ENCODE results near the gene DENND11. TPM values are rescaled to one million over a fixed set of nuclear protein-coding genes. Genes with fewer than 3 reads are reported as not detected.

DENND11 gene
- polyA plus RNA-seq, 3 donors = 26.8 to 28.1 (median 27.3) TPM

GRCh38 chr7:141686670-141687069 lies 15.3 kb downstream of the DENND11 start:
- no peak for DNase-seq (ENCODE audit: low read depth in 3 of 3, low spot score in 2 of 3)

GRCh38 chr7:141686074-141686473 lies 15.9 kb downstream of the DENND11 start:
- DNase-seq (ENCODE audit: low read depth in 3 of 3, low spot score in 2 of 3) = no peak

GRCh38 chr7:141685285-141686023 lies 16.5 kb downstream of the DENND11 start:
- no peak for DNase-seq (ENCODE audit: low read depth in 3 of 3, low spot score in 2 of 3)

DNA sequence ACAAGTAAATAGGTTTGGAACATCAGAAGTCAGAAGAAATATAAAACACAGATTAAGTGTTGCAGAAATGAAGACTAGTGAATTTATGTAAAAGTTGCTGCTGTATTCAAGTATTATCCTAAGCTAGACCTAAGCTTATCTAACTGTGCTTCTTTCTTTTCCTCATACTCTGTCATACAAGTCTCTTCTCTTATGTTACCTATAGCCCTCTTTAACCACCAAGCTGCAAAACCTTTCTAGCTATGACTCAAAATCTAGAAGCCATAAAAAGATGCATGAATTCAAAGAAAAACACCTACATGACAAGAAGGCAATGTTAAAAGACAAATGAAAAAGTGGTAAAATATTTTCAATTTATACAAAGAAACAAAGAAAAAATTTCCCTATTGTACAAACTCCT lies 23.0 kb downstream of the DENND11 start:
- no peak for DNase-seq (ENCODE audit: low read depth in 3 of 3, low spot score in 2 of 3)

- no peak for DNase-seq (ENCODE audit: low read depth in 3 of 3, low spot score in 2 of 3)
Measured at GRCh38 chr7:141676618-141677017, 25.3 kb downstream of the DENND11 start.

DNA sequence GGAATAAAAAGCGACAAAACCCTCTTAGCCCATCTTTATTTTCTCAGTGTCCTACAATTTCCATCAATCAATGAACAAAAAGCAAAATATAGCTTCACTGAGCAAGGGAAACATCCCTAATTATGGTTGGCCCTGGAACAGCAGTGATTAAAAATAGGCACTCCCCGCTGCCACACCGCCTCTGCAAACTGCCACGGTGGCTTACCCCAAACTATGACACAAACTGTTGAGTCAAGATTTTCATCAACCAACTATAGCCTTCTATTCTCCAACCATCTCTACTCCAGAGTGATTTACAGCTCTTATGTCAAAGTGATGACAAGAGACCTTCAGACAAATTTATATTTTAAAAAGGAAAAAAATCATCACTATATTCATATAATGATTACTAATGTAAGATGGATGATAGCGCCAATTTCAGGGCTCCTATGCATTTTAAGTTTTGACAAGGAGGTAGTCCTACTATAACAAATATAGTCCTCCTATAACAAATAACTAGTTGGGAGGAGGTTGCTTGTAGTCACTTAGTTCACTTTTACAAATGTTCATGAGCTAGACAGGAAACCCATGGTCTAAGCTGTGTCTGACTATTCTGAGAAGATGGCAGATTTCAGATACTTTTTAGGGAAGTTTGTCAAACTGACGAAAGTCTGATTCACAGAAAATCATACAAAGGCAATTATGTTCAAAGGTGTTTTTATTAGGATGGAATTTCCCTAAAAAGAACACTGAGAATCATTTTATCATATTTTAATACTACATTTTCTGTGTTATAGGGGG lies 26.3 kb downstream of the DENND11 start:
- DNase-seq (ENCODE audit: low read depth in 3 of 3, low spot score in 2 of 3) = no peak

- no peak for DNase-seq (ENCODE audit: low read depth in 3 of 3, low spot score in 2 of 3)
Measured at GRCh38 chr7:141674702-141675101, 27.3 kb downstream of the DENND11 start.

GRCh38 chr7:141674171-141674671 lies 27.7 kb downstream of the DENND11 start:
- peak in 2 of 3 donors; percentile 6 to 35 for DNase-seq (ENCODE audit: low read depth in 3 of 3, low spot score in 2 of 3)

GRCh38 chr7:141673346-141673745 lies 28.6 kb downstream of the DENND11 start:
- DNase-seq (ENCODE audit: low read depth in 3 of 3, low spot score in 2 of 3) = no peak

DNA sequence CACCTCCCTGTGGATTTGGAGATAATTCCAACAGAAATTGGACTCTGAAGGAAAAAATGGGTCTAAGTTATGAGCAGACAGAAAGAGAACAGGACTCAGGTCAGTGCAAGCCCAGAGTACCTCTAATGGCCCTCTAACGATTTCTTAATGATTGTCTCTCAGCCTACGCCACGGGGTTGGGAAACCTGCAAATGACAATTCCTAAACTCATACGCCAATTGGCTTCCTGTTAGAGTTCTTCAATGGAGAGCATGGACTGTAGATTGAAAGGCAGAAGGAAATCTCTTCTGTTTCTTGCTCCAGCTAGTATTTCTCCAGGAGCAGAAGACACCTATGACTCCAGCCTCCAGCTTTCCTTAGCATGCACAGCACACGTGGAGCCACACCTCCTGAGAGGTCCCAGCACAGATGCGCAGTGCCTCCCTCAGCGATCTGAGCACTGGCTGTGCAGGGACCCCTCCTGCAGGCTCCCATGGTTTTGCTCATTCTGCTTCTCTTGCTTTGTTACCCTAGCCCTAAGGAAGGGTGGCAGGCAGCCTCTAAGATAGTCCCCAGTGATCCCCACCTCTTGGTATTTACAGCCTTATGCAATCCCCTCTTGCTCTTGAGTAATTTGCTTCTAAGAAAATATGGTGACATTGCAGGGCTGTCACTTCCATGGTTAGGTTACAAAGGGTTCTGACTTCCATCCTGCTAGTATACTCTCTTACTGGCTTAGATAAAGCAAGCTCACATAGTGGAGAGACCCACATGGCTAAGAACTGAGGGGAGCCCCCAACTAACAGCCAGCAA lies 30.1 kb downstream of the DENND11 start:
- DNase-seq (ENCODE audit: low read depth in 3 of 3, low spot score in 2 of 3) = no peak

- no peak for DNase-seq (ENCODE audit: low read depth in 3 of 3, low spot score in 2 of 3)
Measured at GRCh38 chr7:141668853-141669252, 33.1 kb downstream of the DENND11 start.

GRCh38 chr7:141666071-141666470 lies 35.9 kb downstream of the DENND11 start:
- no peak for DNase-seq (ENCODE audit: low read depth in 3 of 3, low spot score in 2 of 3)

DNA sequence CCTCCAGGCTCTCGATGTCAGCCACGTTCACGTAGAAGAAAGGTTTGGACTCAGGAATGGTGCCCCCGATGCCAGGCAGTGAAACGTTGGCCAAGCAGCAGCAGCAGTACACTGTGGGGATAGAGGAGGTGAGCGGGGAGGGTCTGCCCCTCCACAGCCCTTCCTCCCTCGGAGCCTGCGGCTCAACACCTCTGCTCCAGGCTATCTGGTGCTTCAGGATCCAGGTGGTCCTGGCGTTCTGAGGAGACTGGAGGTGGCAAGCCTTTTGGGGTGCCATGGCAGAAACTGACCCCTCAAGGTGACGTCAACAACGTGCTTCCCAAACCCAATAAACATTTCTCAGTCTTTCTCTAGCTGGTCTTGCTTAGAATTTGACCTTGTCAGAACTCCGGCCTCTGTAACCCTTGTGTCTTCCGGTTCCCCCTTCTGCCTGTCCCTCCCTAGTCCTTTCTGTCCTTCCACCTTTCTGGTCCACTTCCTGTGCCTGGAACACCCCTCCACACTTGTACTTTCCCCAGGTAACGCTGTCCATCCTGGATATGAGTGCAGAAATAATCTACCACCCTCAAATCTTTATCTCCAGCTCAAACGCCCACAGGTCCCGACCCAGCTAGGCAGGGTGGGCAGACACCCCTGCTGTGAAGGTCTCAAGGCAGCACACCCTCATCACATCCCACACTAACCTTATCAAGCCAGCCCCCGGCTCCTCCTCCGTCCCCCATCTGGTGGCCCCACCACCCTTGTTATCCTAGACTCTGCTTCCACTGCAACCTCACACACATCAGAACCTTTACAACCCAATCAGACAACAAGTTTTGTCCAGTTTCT lies 36.5 kb downstream of the DENND11 start:
- DNase-seq (ENCODE audit: low read depth in 3 of 3, low spot score in 2 of 3) = no peak

DNA sequence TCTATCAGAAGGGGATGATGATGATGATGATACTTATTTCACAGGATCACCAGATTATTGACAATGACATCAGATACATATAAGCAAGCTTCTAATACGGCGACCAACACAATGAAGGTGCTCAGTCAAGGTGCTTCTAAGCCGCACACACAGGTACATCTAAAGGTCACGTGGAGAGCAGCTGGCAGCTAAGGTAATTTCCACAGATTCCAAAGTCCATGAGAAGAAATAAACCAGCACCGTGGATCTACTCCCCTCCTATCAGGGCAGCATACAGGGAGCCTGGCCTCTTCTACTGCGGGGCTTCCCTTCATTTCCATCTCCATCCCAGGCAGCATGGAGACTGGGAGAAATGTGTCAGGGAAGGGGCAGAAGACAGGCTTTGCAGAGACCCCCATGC lies 37.5 kb downstream of the DENND11 start:
- no peak for DNase-seq (ENCODE audit: low read depth in 3 of 3, low spot score in 2 of 3)

GRCh38 chr7:141663081-141663849 lies 38.7 kb downstream of the DENND11 start:
- DNase-seq (ENCODE audit: low read depth in 3 of 3, low spot score in 2 of 3) = no peak

GRCh38 chr7:141660259-141660658 lies 41.7 kb downstream of the DENND11 start:
- DNase-seq (ENCODE audit: low read depth in 3 of 3, low spot score in 2 of 3) = no peak

- DNase-seq (ENCODE audit: low read depth in 3 of 3, low spot score in 2 of 3) = no peak
Measured at GRCh38 chr7:141659501-141659900, 42.5 kb downstream of the DENND11 start.

DNA sequence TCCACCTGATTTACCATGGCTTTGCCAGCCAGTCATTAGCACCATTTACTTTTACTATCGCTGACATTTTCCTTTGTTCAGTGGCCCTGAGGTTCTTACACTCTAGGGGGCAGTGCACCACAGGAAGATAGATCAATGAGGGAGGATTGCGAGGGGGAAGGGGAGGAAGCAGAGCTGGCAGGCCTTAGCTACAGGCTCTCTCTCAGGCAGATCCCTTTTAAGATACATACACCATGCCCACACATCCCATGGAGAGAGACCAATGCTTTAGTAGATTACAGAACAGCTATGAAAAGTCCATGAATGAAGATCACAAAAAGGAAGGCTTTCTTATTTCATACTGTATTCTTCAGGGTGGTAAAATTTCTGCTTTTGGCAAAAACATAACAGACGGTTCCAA lies 47.4 kb downstream of the DENND11 start:
- DNase-seq (ENCODE audit: low read depth in 3 of 3, low spot score in 2 of 3) = peak in 1 of 3 donors; percentile 43

GRCh38 chr7:141652691-141653090 lies 49.3 kb downstream of the DENND11 start:
- DNase-seq (ENCODE audit: low read depth in 3 of 3, low spot score in 2 of 3) = no peak
